NK-92 treated with Interleukin-12 subunit alpha and Interleukin-12 subunit beta, amount 100 ng/mL, for 24 hours (cell line): Measurements from ENCODE around the gene CCDC85C.

Source experiments
- DNase-seq: peaks from one replicate; lab custom pipeline; 2025; lab: John Stamatoyannopoulos, UW

Gene CCDC85C

DNA sequence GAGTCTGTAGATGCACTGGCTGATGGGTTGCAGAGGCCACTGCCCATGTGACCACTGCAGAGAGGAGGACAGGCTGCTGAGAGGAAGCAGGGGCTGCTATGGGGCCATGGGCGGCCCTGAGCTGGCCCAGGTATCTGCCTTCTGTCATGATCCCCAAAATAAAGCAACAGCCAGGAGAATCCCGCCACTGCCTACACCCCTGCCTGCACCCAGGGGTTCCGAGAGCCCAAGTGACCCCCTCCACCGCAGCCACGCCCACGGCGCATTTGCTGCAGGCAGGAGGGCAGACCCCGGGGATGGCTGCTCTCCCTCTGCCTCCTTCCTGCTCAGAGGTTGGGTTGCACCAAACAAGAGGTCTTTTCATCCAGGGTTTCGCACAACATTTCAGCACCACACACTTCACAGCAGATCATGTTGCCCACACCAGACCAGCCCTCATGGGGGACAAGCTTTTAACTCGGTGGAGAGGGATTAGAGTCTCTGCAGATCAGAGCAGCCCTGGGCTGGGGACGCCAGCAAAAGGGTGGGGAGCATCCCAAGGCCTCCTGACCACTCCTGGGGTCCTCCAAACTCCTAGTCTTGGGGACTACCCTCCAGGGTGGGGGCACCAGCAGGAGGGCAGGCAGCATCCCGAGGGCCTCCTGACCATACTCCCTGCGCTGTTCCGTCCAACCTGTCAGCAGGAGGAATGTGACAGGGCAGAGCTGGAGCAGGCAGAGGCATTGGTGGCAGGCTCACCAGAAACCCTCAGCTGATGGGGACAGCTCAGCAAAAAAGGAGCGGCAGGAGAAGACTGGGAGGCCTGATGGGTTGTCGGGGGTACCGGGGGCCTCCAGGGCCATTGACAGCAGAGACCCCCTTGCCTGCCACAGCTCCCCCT lies 14.1 kb downstream of the CCDC85C start:
- no peak for DNase-seq

DNA sequence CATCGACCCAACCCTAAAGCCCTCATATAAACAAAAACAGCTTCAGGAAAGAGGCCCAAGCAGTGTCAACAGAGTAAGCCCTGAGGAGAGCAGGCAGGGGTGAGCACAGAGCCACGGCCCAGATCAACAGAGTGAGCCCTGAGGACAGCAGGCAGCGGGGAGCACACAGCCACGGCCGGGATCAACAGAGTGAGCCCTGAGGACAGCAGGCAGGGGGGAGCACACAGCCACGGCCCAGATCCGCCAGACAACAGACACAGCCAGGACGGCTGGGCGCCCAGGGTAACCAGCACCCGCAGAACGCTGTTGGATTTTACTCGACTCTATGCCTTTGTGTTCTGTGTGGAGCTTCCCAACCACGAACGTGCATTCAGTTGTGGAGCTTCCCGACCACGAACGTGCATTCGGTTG lies 15.0 kb downstream of the CCDC85C start:
- no peak for DNase-seq

DNA sequence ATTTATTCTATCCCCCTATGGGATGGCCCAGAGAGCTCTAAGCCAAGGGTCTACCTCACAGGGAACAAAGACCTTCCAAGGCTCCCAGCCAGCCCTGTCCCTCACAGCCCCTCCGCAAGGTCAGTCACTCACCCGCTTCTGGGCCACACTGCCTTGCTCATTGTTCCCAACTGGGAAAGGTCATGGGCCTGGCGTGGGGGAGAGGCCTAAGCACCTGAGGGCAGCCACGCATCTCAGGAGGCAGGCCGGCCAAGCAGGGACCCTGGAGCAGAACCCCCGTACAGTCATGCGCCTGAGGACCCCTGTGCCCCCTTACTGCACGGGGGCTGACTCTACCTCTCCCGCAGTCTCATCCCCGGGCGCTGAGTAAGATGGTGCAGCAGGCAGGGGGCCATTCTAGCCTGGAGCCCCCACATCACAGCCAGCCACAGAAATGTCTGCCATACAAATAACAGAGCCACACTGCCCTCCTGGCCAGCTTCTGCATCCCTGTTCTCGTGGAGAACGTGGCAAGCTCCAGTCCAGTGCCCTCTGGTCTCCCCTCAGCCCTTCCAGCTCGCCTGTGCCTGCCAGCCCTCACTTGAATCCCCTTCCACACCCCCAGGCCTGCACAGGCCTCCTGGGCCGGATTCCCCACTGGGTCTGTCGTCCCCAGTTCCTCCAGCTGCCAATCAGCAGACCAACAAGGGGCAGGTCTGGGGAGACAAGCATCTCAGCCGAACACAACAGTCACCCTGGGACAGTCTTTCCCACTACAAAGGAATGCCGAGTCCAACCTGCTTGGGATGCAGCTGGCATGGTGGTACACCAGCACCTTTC lies 16.3 kb downstream of the CCDC85C start:
- no peak for DNase-seq

DNA sequence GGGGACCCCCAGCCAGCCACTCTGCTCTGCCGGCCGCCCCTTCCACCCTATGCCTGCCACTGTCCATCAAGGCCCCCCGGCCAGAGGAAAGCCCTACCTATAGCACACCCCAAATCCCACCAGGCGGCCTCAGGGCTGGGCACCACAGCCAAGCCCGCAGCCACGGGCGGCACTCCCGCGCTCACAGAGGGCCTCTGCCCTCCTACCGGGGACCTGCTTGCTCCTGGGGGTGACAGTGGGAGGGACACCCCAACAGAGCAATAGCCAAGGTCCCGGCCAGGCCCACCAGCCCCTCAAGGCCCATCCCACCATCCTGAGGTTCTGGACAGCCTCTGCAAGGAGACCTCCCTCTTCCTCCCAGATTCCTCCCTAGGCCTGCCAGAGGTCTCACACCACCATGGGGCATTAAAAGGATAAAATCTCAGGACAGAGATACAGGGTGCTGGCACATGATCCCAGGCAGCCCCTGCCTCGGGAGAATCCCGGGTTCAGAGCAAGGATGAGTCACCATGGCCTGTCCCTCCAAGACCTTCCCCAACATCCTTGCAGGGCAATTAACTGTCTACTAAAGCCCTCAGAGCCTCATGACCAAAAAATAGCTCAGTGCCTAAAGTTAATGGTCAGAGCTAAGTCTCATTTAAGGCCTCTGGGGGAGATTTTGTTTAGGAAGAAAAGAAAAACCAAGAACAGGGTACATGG lies 17.1 kb downstream of the CCDC85C start:
- no peak for DNase-seq

DNA sequence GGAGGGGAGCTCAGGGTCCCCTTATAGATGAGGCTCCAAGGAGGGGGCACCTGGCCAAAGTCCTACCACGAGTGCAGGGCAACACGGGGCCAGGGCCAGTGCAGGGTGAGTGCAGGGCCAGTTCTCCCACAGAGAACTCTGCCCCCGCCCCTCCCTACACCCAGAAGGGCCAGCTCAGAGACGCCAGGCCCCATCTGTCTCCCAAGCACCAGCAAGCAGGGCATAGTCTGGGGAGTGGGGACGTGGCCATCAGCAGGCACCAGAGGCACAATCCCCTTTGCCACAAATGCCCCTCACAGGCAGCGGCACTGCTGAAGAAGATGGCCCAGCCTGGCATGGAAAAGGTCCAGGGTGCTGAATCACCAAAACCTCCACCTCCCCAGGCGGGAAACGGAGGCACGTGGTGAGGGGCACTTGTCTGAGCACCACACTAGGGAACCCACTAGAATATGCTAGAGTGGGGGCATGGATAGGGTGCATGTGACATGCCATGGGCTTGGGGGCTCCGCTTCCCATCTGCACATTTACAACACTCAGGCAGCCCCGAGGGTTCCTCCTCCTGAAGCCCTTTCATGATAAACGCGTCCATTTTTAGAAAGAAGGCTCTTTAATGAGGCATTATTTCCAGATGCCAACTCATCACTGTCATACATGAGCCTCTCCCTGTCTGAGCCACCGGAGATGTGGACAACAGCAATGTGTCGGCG lies 17.8 kb downstream of the CCDC85C start:
- no peak for DNase-seq

DNA sequence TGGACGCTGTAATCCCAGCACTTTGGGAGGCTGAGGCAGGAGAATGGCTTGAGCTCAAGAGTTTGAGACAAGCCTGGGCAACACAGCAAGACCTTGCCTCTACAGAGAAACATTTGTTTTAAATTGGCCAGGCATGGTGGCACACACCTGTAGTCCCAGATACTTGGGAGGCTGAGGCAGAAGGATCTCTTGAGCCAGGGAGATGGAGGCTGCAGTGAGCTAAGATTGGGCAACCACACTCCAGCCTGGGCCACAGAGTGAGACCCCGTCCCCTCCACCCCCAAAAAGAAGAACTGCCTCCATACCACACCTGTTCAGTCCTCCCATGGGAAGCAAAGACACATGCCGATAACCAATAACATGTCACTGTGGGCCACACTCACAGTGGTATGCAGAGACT lies 19.2 kb downstream of the CCDC85C start:
- no peak for DNase-seq

DNA sequence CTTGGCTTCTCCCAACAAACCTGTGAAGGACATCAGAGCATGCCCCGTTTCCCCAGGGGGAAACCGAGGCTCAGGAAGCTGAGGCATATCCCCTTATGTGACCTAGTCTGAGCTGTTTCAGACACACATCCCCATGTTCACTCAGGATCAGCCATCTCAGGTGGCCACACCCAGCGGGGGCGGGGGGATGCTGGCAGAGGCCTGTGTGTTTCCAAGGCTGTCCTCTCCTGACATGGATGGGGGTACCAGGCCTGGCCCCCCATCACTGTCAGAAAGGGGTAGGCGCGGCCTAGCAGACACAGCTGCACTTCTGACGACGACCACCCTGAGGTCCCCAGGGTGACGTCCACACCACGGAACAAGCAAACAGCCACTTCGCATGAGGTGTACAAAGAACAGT lies 22.1 kb downstream of the CCDC85C start:
- DNase-seq, result no peak

DNA sequence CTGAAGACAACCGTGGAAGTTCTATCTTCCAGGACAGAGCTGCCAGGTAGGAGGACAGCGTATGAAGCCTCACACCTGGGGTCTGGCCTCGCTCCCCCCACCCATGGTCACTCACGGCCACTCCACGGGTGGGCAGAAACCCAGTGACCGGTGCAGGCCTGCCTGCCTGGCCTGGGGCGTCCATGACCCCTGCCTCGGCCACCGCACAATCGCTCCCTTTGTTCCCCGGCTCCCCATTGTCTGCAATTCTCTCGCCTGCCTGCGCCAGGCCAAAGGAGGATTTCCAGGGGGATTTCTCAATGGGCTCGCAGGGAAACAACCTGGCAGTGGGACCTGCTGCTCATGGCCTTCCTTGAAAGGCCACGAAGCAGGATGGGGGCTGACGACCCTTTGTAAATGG lies 22.6 kb downstream of the CCDC85C start:
- no peak for DNase-seq

DNA sequence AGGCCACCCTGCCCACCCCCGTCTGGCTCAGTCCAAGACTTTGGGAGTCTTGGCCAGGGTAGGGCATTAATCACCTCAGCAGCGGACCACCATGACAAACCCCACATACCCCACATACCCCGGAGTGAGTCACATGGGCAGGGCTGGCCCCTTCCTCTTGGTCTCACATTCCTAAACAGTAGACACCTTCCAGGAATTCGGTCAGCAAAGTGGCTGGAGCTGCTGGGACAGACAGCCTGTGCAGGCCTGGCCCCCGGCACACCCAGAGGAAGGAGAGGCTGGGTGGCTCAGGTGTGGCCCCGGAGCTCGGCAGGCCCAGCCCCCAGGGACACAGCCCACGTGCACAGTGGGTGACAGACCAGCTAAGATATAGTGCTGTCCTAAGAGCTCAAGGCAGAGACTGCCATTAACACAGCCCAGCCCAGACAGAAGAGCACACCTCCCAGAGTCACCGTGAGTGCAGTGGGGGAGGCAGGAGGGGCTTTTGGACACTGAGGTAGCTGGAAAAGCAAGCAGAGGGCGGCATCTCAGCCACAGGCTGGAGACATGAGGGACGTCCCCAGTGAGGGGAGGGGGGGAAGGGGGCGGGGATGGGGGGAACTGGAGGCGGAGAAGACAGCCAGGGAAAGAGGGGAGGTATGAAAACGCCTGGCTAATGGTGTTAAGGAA lies 24.0 kb downstream of the CCDC85C start:
- DNase-seq, result no peak

DNA sequence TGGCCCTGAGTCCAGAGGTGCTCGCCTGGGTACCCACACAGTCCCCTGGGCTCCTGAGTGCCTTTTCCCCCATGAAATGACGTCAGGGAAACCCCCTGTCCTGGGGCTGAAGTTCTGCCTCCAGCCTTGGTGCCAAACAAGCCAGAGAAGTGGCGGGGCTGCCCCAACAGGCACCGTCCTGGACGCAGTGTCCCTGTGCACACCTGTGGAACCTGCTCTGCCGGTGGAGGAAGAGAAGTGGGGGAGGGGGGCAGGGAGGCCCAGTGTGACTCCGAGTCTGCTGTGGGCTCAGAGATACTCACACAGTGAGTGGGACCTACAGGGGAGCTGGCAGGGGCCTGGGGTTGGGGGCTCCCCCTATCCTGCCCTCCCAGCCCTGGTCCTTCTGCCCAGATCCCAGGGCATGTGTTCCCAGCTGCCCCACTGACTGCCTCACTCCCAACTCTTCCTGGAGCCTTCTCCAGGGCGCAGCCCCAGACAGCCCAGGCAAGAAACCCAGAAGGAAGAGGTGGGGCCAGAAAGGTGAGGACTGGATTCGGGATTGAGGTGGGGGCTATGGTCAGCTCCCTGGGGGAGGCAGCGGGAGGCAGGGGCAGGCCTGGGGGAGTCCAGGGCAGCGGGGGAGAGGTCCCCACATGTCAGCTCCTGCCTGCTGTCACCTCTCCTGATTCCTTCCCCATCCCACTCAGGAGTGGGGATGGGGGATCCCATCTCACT lies 24.7 kb downstream of the CCDC85C start:
- DNase-seq, result no peak

DNA sequence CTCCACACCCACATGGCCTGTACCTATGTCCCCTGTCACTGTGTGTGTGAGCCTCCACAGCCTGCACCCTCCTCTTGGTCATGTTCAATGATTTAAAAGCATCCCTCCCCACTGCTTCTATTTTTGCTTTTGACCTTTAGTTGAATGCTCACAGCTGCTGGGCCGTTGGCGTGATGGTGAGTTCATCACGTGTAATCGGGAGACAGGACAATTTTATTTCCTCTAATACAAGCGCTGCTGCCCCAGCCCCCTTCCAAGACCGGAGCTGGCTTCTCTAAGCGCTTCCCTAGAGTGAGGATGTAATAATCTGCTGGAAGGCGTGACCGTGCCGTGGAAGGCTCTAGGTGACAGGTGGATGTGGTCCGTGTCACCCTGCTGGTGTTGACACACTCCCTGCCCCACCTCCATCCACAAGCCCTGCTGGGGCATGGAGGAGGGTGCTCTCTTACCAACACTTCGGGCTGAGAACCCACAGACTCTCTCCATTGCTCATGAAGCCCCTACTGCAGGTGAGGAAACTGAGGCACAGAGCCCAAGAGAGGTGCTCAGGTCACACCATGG lies 25.4 kb downstream of the CCDC85C start:
- DNase-seq, result no peak

DNA sequence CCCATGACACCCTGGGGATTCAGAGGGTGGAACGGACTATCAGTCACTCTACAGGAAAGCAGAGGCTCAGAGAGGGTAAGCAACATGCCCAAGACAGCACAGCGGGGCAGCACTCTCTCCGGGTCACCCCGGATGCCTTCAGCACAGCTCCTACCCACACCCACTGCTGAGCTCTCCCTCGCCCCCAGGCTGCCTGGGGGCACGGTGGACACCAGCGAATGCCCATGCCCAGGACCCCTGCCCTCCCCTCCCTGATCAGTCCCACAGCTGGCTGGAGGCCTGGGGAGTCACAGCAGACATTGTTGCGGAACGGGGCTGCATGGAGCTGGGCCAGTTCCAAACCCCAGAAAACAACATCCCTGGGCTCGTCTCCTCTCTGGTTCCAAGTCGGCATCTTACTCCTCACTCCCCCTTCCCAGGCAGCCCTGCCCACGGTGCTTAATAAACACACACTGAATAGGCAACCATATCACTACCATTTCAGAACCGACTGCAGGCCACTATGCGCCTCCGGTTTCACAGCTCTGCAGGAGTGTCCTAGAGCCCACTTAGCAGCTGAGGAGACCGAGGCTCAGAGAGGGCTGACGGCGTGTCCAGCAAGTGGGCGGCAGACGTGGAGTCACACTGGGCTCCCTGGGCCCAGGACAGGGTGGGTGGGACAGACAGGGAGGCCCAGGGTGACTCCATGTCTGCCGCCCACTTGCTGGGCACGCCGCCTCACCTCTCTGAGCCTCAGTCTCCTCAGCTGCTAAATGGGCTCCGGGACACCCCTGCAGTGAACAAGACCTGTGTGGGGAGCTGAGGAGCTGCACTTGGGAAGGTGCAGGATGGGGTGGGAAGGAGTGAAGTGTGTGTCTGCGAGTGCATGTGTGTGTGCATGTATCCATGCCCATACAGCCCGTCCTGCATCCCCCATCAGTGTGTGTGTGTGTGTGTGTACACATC lies 27.0 kb downstream of the CCDC85C start:
- DNase-seq, result no peak

DNA sequence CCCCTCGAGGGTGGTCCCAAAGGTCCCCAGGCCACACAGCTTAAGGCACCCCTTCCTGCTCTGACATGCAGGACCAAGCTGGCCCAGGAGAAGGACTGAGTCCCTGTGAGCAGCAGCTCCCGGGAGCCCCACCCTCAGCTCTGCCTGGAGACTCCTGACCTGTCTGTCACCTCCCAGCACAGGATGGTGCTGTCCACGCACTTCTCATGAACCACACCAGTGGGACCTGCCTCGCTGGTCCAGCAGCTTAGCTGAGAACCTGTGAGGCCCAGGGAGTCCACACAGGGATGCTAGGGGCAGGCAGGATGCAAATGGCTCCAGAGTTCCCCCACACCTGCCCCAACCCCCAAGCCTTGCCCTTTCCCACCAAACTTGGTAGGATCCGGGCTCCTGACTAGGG lies 27.7 kb downstream of the CCDC85C start:
- DNase-seq, result no peak

DNA sequence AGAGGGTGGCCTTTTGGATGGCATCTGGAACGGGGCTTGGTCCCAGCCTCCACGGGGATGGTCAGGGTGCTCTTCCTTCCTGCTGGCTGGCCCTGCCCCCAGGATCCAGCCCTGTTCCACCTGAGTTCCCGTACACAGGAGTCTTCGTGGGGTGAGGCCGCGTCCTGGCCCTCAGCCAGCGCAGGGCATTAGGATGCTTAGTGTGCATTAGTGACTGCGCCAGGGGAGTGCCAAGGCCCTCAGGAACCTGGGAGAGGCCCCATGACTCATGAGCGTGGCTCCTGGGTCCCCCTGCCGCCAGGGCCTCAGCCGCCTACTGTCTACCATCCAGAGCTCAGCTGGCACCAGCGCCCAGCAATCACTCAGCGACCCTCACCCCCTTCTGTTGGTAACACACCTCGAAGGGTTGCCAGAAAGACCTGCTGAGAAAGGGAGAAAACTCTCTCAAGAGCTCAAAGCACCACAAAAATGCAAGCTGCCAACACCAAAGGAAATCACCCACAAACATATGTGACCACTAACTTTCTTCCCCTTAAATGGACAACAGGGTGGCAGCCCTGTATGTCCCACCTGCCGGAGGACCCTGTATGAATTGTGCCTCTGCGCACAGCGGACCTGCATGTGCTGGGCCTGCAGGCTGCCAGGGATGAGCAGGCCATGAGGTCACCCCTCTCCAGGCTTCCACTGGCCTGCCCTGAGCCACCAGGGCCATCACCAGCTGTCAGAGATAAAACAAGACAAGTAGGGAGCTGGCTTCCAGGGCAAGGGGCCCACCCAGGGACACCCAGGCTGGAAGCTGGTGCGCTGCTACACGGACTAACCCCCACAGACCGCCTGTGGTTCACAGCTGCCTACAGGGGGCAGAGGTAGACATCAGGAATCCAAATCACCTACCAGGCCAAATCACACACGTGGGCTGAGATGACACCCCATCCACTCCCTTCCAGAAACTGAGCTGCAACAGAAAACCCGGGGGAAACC lies 28.7 kb downstream of the CCDC85C start:
- DNase-seq, result no peak

DNA sequence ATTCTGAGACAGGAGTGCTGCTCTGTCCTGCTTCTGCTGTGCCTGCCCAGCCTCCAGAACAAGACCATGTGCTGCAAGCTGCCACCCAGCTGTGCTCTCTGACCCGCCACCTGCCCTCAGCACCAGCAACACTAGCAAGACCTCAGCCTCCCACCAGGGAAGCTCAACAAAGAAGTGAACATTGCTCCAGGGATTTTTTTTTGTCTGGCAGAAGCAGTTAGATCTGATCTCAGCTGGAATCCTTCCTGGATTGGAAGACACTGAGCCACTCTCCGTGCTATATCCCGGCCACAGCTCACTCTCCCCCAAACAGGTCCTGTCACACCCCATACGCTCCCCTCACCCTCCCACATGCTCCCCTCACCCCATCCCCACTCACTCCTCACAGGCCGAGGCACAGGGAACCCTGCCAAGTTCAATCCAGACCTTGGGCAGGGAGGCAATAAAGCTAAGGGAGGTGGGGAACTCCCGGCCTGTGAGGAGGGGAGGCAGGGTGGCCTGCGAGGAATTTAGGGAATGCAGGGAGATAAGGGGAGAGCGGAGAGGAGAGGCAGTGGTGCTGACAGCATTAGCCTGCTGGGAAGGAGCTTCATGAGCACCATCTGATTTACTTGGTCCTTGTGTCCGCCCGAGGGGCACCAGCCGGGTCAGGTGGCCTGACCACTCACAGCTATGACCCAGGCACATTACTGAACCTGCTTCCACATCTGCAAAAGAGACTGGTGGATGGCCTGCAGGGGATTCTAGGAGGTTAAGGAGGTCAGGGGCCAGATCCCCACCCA lies 29.7 kb downstream of the CCDC85C start:
- DNase-seq, result no peak

DNA sequence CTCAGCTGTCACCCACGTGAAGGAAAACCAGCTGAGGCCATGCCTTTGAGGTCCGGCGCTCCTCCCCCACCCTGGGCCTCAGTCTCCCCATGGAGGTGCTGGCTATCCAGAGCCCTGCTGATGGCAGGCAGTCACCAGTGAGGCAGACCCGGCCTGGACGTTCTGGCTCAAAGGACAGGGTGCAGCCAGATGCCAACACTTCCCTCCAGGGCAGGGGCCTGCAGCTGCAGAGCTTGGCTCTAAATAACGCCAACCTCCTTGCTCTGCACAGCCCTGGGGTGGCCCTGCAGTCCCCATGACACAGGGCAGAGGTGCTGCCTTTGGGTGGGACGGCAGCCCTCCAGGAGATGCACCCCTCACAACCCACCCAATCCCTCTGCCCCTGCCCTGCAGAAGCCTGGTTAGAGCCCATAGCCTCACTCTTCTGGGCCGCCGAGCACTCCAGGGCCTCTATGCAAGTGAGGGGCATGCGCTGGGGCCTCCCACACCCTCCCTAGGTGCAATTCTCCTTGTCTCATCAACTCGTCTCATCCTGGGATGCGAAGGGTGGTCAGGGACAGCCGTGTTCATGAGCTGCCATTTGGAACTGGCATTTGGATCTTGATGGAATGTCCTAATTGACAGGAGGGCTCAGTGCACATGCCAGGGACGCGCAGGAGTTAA lies 30.4 kb downstream of the CCDC85C start:
- no peak for DNase-seq

DNA sequence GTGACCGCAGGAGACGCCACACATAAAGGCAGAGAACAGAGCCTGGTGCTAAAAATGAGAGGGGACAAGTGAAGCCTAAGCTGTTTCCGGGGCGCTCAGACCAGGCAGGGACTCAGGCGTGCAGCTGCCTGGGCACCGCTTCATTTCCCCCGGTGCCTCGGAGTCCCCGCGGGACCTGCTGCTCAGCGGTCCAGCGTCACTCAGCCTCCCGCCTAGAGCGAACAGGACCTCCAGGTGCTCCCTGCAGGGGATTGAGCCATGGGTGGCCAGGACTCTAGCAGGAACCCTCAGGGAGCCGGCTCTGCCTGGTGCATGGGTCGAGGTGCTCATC lies 31.0 kb downstream of the CCDC85C start:
- DNase-seq, result no peak
